CD8-positive, alpha-beta memory T cell (primary cell): Measurements from ENCODE around the gene PRPS2. TPM values are rescaled to one million over a fixed set of nuclear protein-coding genes. Genes with fewer than 3 reads are reported as not detected.

Experiments used
- CTCF ChIA-PET: fragments of 350-600 bp; sonication (Branson Sonifier 250); formaldehyde crosslinking; loops from one replicate; lab custom pipeline; 2021; ENCODE audit warnings: antibody characterized with exemption; lab: Charles Lee
- POLR2A ChIA-PET: fragments of 350-600 bp; sonication (Branson Sonifier 250); formaldehyde crosslinking; loops from one replicate; lab custom pipeline; 2021; ENCODE audit warnings: antibody characterized with exemption; lab: Charles Lee
- DNase-seq, 5 donors: peaks; one replicate each; pipeline versions ENCODE4 v3.0.0 to v3.0.0-alpha.2; 2020 to 2022; ENCODE audit warnings: mixed read lengths in 1 of 5
- H3K27ac ChIP-seq: one replicate; pipeline ENCODE4 v1.7.0; 2013; ENCODE audit warnings: low read depth, mild to moderate bottlenecking, low read length, moderate library complexity
- H3K27me3 ChIP-seq: 2 replicates; pipeline ENCODE4 v1.7.0; 2013; ENCODE audit warnings: low read length, mild to moderate bottlenecking; ENCODE audit not compliant: insufficient read depth, poor library complexity, severe bottlenecking
- H3K36me3 ChIP-seq: 2 replicates; pipeline ENCODE4 v1.7.0; 2013; ENCODE audit warnings: mild to moderate bottlenecking, low read length, moderate library complexity; ENCODE audit not compliant: insufficient read depth
- H3K4me1 ChIP-seq: 2 replicates; pipeline ENCODE4 v1.7.0; 2013; ENCODE audit warnings: mild to moderate bottlenecking, low read length, moderate library complexity; ENCODE audit not compliant: insufficient read depth
- H3K4me3 ChIP-seq: 2 replicates; pipeline ENCODE4 v1.7.0; 2013; ENCODE audit warnings: mild to moderate bottlenecking, low read length
- H3K9me3 ChIP-seq: 2 replicates; pipeline ENCODE4 v1.7.0; 2013; ENCODE audit warnings: mild to moderate bottlenecking, low read length
- H3K27ac Mint-ChIP-seq, 8 donors: one replicate each; pipeline ENCODE4 v1.8.0; 2020 to 2021; ENCODE audit warnings: mixed read lengths in 8 of 8, mild to moderate bottlenecking in 6 of 8, inconsistent platforms in 3 of 8, moderate library complexity in 3 of 8
- H3K27me3 Mint-ChIP-seq, 2 donors: one replicate each; pipeline ENCODE4 v1.8.0; 2020 to 2021; ENCODE audit warnings: mixed read lengths in 2 of 2, mild to moderate bottlenecking in 1 of 2, moderate library complexity in 1 of 2
- H3K36me3 Mint-ChIP-seq, 3 donors: one replicate each; pipeline ENCODE4 v1.8.0; 2020 to 2021; ENCODE audit warnings: mixed read lengths in 3 of 3, inconsistent platforms in 1 of 3, mild to moderate bottlenecking in 1 of 3
- H3K4me1 Mint-ChIP-seq, 3 donors: one replicate each; pipeline ENCODE4 v1.8.0; 2020 to 2021; ENCODE audit warnings: mixed read lengths in 3 of 3, inconsistent platforms in 1 of 3, mild to moderate bottlenecking in 1 of 3
- H3K4me3 Mint-ChIP-seq, 7 donors: one replicate each; pipeline ENCODE4 v1.8.0; 2020 to 2021; ENCODE audit warnings: mixed read lengths in 7 of 7, mild to moderate bottlenecking in 6 of 7, moderate library complexity in 4 of 7, inconsistent platforms in 2 of 7
- H3K9me3 Mint-ChIP-seq, 5 donors: one replicate each; pipeline ENCODE4 v1.8.0; 2020 to 2022; ENCODE audit warnings: mixed read lengths in 5 of 5, mild to moderate bottlenecking in 3 of 5, moderate library complexity in 2 of 5, inconsistent platforms in 1 of 5
- polyA plus RNA-seq: library from polyadenylated mRNA; unstranded; fragments of 300-500 nt; fragmentation: Illumina TruSeq; gene quantifications from one replicate; pipeline ENCODE4 v1.2.3, GENCODE V29; 2021
- total RNA-seq, 2 experiments: library from RNA; stranded (reverse); gene quantifications; one replicate each; pipeline ENCODE4 v1.2.3, GENCODE V29; 2021

PRPS2 gene
- total and polyA plus RNA-seq, 3 experiments from 2014 or later = 28.8 to 81.8 (median 80.4) TPM

- peaks cover 0 to 8% (median 4%) of the 10 kb centered on the region in 5 donors for H3K9me3 Mint-ChIP-seq
- H3K4me3 ChIP-seq = no peak overlapping the region
- no peaks in the 10 kb centered on the region for H3K4me1 Mint-ChIP-seq
- H3K4me3 Mint-ChIP-seq = no peak overlapping the region
- ChIA-PET CTCF (no interaction called here), POLR2A (no interaction called here)
- H3K9me3 ChIP-seq = no peaks in the 10 kb centered on the region
- peaks cover 7 to 9% of the 10 kb centered on the region in 2 donors for H3K27me3 Mint-ChIP-seq
- H3K27me3 ChIP-seq = no peaks in the 10 kb centered on the region
- no peaks in the 10 kb centered on the region for H3K36me3 Mint-ChIP-seq
- no peak overlapping the region for H3K27ac Mint-ChIP-seq
- H3K36me3 ChIP-seq = no peaks in the 10 kb centered on the region
- no peaks in the 10 kb centered on the region for H3K4me1 ChIP-seq
- no peak for DNase-seq
- no peak overlapping the region for H3K27ac ChIP-seq
Measured at GRCh38 chrX:12865359-12865758, 74.1 kb downstream of the PRPS2 start.

GRCh38 chrX:12866451-12867377, 75.5 kb downstream of the PRPS2 start, which contains the start of gene TLR7:
Gene TLR7 (plus strand): TSS chrX:12867072. CDS start chrX:12867579, 507 bp downstream.
- peaks cover 7 to 9% of the 10 kb centered on the region in 2 donors for H3K27me3 Mint-ChIP-seq
- Histone ChIP-seq H3K27me3 (no peaks in the 10 kb centered on the region), H3K4me3 (no peak within 1 kb of the TSS), H3K9me3 (no peaks in the 10 kb centered on the region), H3K36me3 (no peaks in the 10 kb centered on the region), H3K27ac (no peak within 1 kb of the TSS), H3K4me1 (no peaks in the 10 kb centered on the region)
- DNase-seq = no peak
- H3K36me3 Mint-ChIP-seq = no peaks in the 10 kb centered on the region
- no peaks in the 10 kb centered on the region for H3K4me1 Mint-ChIP-seq
- H3K9me3 Mint-ChIP-seq = peaks cover 0 to 5% (median 3%) of the 10 kb centered on the region in 5 donors
- H3K27ac Mint-ChIP-seq = no peak within 1 kb of the TSS
- H3K4me3 Mint-ChIP-seq = no peak within 1 kb of the TSS
- ChIA-PET CTCF (no interaction called here), POLR2A (no interaction called here)

GRCh38 chrX:12867685-12868084, 76.5 kb downstream of the PRPS2 start:
- Mint-ChIP-seq H3K27me3 (peaks cover 7 to 9% of the 10 kb centered on the region in 2 donors), H3K27ac (no peak overlapping the region), H3K4me1 (no peaks in the 10 kb centered on the region), H3K4me3 (no peak overlapping the region), H3K9me3 (peaks cover 0 to 4% (median 3%) of the 10 kb centered on the region in 5 donors), H3K36me3 (no peaks in the 10 kb centered on the region)
- Histone ChIP-seq H3K4me1 (no peaks in the 10 kb centered on the region), H3K36me3 (no peaks in the 10 kb centered on the region), H3K9me3 (no peaks in the 10 kb centered on the region), H3K27ac (no peak overlapping the region), H3K4me3 (no peak overlapping the region), H3K27me3 (no peaks in the 10 kb centered on the region)
- DNase-seq = no peak
- CTCF ChIA-PET = no interaction called here
- POLR2A ChIA-PET = no interaction called here

GRCh38 chrX:12868747-12869146, 77.5 kb downstream of the PRPS2 start:
- H3K4me1 ChIP-seq = no peaks in the 10 kb centered on the region
- no peaks in the 10 kb centered on the region for H3K36me3 ChIP-seq
- H3K4me3 ChIP-seq = no peak overlapping the region
- no peaks in the 10 kb centered on the region for H3K4me1 Mint-ChIP-seq
- H3K27me3 Mint-ChIP-seq = peaks cover 7% of the 10 kb centered on the region in 2 donors
- CTCF ChIA-PET = no interaction called here
- H3K27me3 ChIP-seq = no peaks in the 10 kb centered on the region
- no peaks in the 10 kb centered on the region for H3K9me3 ChIP-seq
- no peak overlapping the region for H3K27ac ChIP-seq
- no peak for DNase-seq
- H3K4me3 Mint-ChIP-seq = no peak overlapping the region
- no peak overlapping the region for H3K27ac Mint-ChIP-seq
- peaks cover 0 to 4% (median 2%) of the 10 kb centered on the region in 5 donors for H3K9me3 Mint-ChIP-seq
- POLR2A ChIA-PET = no interaction called here
- no peaks in the 10 kb centered on the region for H3K36me3 Mint-ChIP-seq

GRCh38 chrX:12871257-12871656, 80.0 kb downstream of the PRPS2 start:
- no peaks in the 10 kb centered on the region for H3K36me3 Mint-ChIP-seq
- CTCF ChIA-PET = no interaction called here
- H3K27me3 Mint-ChIP-seq = peaks cover 3 to 4% of the 10 kb centered on the region in 2 donors
- Histone ChIP-seq H3K36me3 (no peaks in the 10 kb centered on the region), H3K27me3 (no peaks in the 10 kb centered on the region), H3K4me1 (no peaks in the 10 kb centered on the region), H3K27ac (no peak overlapping the region), H3K4me3 (no peak overlapping the region), H3K9me3 (no peaks in the 10 kb centered on the region)
- no peak overlapping the region for H3K4me3 Mint-ChIP-seq
- no peak overlapping the region for H3K27ac Mint-ChIP-seq
- DNase-seq = no peak
- no peaks in the 10 kb centered on the region for H3K4me1 Mint-ChIP-seq
- peaks cover 0 to 4% (median 0%) of the 10 kb centered on the region in 5 donors for H3K9me3 Mint-ChIP-seq
- POLR2A ChIA-PET = no interaction called here

GRCh38 chrX:12872741-12873140, 81.5 kb downstream of the PRPS2 start:
- Histone ChIP-seq H3K4me3 (no peak overlapping the region), H3K27me3 (no peaks in the 10 kb centered on the region), H3K36me3 (no peaks in the 10 kb centered on the region), H3K27ac (no peak overlapping the region), H3K9me3 (no peaks in the 10 kb centered on the region), H3K4me1 (no peaks in the 10 kb centered on the region)
- no peak for DNase-seq
- peaks cover 0 to 8% of the 10 kb centered on the region in 2 donors for H3K27me3 Mint-ChIP-seq
- CTCF ChIA-PET = no interaction called here
- no peaks in the 10 kb centered on the region for H3K4me1 Mint-ChIP-seq
- peaks cover 0 to 4% (median 0%) of the 10 kb centered on the region in 5 donors for H3K9me3 Mint-ChIP-seq
- no peak overlapping the region for H3K27ac Mint-ChIP-seq
- H3K36me3 Mint-ChIP-seq = no peaks in the 10 kb centered on the region
- H3K4me3 Mint-ChIP-seq = no peak overlapping the region
- POLR2A ChIA-PET = no interaction called here

Other genes starting within 250 kb of the PRPS2 start
- gene TLR7, start 75.7 kb downstream of the PRPS2 start, total RNA-seq = not detected
- gene TLR7, start 75.7 kb downstream of the PRPS2 start, polyA plus RNA-seq = not detected
- under 1 TPM in 1 of 2 experiments, not detected in 1; 0.07 TPM for gene TLR8, start 115.2 kb downstream of the PRPS2 start, total RNA-seq
- not detected for gene TLR8, start 115.2 kb downstream of the PRPS2 start, polyA plus RNA-seq
- 1,000 to 10,000 TPM; 3,415 to 3,478 TPM for gene TMSB4X, start 183.7 kb downstream of the PRPS2 start, total RNA-seq
- gene TMSB4X, start 183.7 kb downstream of the PRPS2 start, polyA plus RNA-seq = 28,788 TPM